ENCODE measurements around the gene DNAJA4. TPM values are rescaled to one million over a fixed set of nuclear protein-coding genes. Genes with fewer than 3 reads are reported as not detected.

DNAJA4 gene
- polyA plus RNA-seq, 1 experiment, result 2.8 TPM

- ChIA-PET CTCF (interaction anchor here (1.6 kb wide), 1 partner anchor 11 kb away, joined by 6 read pairs; no protein-coding TSS in a partner anchor), POLR2A (no interaction called here)
- H3K36me3 ChIP-seq (ENCODE audit: control insufficient read depth, insufficient read depth, low read length), result no peaks in the 10 kb centered on the region
- H3K4me3 ChIP-seq (ENCODE audit: low read depth, low read length), result no peak overlapping the region
- no peak for DNase-seq (ENCODE audit: low read depth)
- no peak for TF ChIP-seq CTCF (IDR thresholded peaks at IDR 0.05; ENCODE audit: insufficient read depth, low read depth, low read length)
- peaks cover 8% of the 10 kb centered on the region for H3K27me3 ChIP-seq (ENCODE audit: control insufficient read depth, insufficient read depth, low read length)
Measured at GRCh38 chr15:78229431-78230406, 34.6 kb upstream of the DNAJA4 start.

- POLR2A ChIA-PET, result no interaction called here
- no peak for TF ChIP-seq CTCF (IDR thresholded peaks at IDR 0.05; ENCODE audit: insufficient read depth, low read depth, low read length)
- Histone ChIP-seq H3K36me3 (ENCODE audit: control insufficient read depth, insufficient read depth, low read length) (no peaks in the 10 kb centered on the region), H3K4me3 (ENCODE audit: low read depth, low read length) (no peak overlapping the region), H3K27me3 (ENCODE audit: control insufficient read depth, insufficient read depth, low read length) (peaks cover 13% of the 10 kb centered on the region)
- CTCF ChIA-PET, result interaction anchor here (1.2 to 2.0 kb wide), 3 partner anchors 8 to 124 kb away, joined by 3 to 15 read pairs (median 4); no protein-coding TSS in a partner anchor
- no peak for DNase-seq (ENCODE audit: low read depth)
Measured at GRCh38 chr15:78232951-78233350, 31.4 kb upstream of the DNAJA4 start.

- Histone ChIP-seq H3K36me3 (ENCODE audit: control insufficient read depth, insufficient read depth, low read length) (no peaks in the 10 kb centered on the region), H3K27me3 (ENCODE audit: control insufficient read depth, insufficient read depth, low read length) (peaks cover 13% of the 10 kb centered on the region), H3K4me3 (ENCODE audit: low read depth, low read length) (no peak overlapping the region)
- no peak for TF ChIP-seq CTCF (IDR thresholded peaks at IDR 0.05; ENCODE audit: insufficient read depth, low read depth, low read length)
- DNase-seq (ENCODE audit: low read depth), result no peak
- CTCF ChIA-PET, result interaction anchor here (1.2 to 1.9 kb wide), 4 partner anchors 14 to 125 kb away, joined by 3 to 5 read pairs (median 4); no protein-coding TSS in a partner anchor
- POLR2A ChIA-PET, result no interaction called here
Measured at GRCh38 chr15:78233496-78233895, 30.9 kb upstream of the DNAJA4 start.

- ChIA-PET CTCF (interaction anchor here (0.9 to 1.9 kb wide), 5 partner anchors 15 to 131 kb away, joined by 3 to 5 read pairs (median 4); no protein-coding TSS in a partner anchor), POLR2A (no interaction called here)
- Histone ChIP-seq H3K4me3 (ENCODE audit: low read depth, low read length) (no peak within 1 kb of the TSS), H3K27me3 (ENCODE audit: control insufficient read depth, insufficient read depth, low read length) (peaks cover 11% of the 10 kb centered on the region), H3K36me3 (ENCODE audit: control insufficient read depth, insufficient read depth, low read length) (no peaks in the 10 kb centered on the region)
- no peak for TF ChIP-seq CTCF (IDR thresholded peaks at IDR 0.05; ENCODE audit: insufficient read depth, low read depth, low read length)
- DNase-seq (ENCODE audit: low read depth), result no peak
Measured at GRCh38 chr15:78234515-78235040, 29.8 kb upstream of the DNAJA4 start, which contains the start of gene ACSBG1. Gene ACSBG1 (minus strand): TSS chr15:78234565. CDS start chr15:78234501, 64 bp downstream.

GRCh38 chr15:78236491-78236890, 27.9 kb upstream of the DNAJA4 start:
- Histone ChIP-seq H3K4me3 (ENCODE audit: low read depth, low read length) (no peak overlapping the region), H3K36me3 (ENCODE audit: control insufficient read depth, insufficient read depth, low read length) (no peaks in the 10 kb centered on the region), H3K27me3 (ENCODE audit: control insufficient read depth, insufficient read depth, low read length) (peaks cover 9% of the 10 kb centered on the region)
- no peak for TF ChIP-seq CTCF (IDR thresholded peaks at IDR 0.05; ENCODE audit: insufficient read depth, low read depth, low read length)
- CTCF ChIA-PET, result interaction anchor here (0.9 to 1.8 kb wide), 3 partner anchors 41 to 270 kb away, joined by 3 to 6 read pairs (median 5); no protein-coding TSS in a partner anchor
- POLR2A ChIA-PET, result no interaction called here
- DNase-seq (ENCODE audit: low read depth), result no peak
